ENCODE results near the gene NTM. TPM values are rescaled to one million over a fixed set of nuclear protein-coding genes. Genes with fewer than 3 reads are reported as not detected.

The NTM gene
- total and polyA plus RNA-seq, 2 donors (not counting 3 experiments of a cell fraction or from before 2014, with no cell fraction given), result 1.00 to 1.1 TPM

DNA sequence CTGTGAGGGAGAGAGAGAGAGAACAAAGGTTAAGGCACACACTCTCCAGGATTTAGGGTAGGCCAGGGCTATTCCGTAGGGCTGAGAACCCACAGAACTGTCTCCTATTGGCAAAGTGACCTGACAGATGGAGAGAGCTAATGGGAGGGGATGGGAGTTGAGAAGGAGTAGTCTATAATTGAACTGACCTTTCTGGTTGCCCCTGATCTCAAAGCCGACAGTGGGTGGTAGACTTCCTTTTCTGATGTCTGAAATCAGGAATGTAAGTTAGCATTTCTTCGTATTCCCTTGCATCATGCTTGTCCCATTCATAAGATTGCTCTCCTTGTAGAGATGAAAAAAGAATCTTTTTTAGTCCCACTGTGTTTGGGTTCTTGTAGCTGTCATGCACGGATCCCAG is 210.1 kb downstream of the NTM start:
- dilution Hi-C loops (cut with MboI; ENCODE audit: extremely low pct_ligation_motif_present, low sequenced_read_pairs), result no loop called here
- no peak for FAIRE-seq

More for the DNA sequence above, 210.1 kb downstream of the NTM start:
- ChIA-PET CTCF (no interaction called here), POLR2A (no interaction called here)
- TF ChIP-seq CTCF (IDR thresholded peaks at IDR 0.05; ENCODE audit: extremely low read depth in 1 of 2, insufficient read depth in 1 of 2, low read depth in 1 of 2, low read length in 2 of 2) (no peak), JUN (IDR thresholded peaks at IDR 0.05; ENCODE audit: borderline replicate concordance, insufficient read depth, insufficient read length, low read depth) (no peak), FOS (IDR thresholded peaks at IDR 0.05; ENCODE audit: borderline replicate concordance, insufficient read depth, low read length) (no peak), MAX (IDR thresholded peaks at IDR 0.05; ENCODE audit: insufficient read depth, insufficient read length) (no peak), GATA2 (IDR thresholded peaks at IDR 0.05; ENCODE audit: insufficient read depth, insufficient read length, low read depth, low read length) (no peak), POLR2A (IDR thresholded peaks at IDR 0.05; ENCODE audit: low read depth, low read length) (no peak), MYC (IDR thresholded peaks at IDR 0.05; ENCODE audit: low read depth, low read length) (no peak), POLR2AphosphoS5 (IDR thresholded peaks at IDR 0.05; ENCODE audit: insufficient read depth, low read depth, low read length) (no peak), EZH2 (IDR thresholded peaks at IDR 0.05; ENCODE audit: borderline replicate concordance, low read depth, low read length, severe bottlenecking) (no peak)
- Histone ChIP-seq H2AFZ (ENCODE audit: low read depth, low read length) (no peak overlapping the region), H3K4me1 (ENCODE audit: control insufficient read depth, extremely low read depth, insufficient read depth, low read length) (no peaks in the 10 kb centered on the region), H3K79me2 (ENCODE audit: control insufficient read depth, insufficient read depth, low read length) (no peaks in the 10 kb centered on the region), H3K27ac (ENCODE audit: insufficient read depth, low read depth, low read length) (no peak overlapping the region), H3K9ac (replicated peaks; ENCODE audit: extremely low read depth, insufficient read depth, low read length) (no peak overlapping the region), H4K20me1 (replicated peaks; ENCODE audit: control insufficient read depth, extremely low read depth, insufficient read depth, low read length) (no peaks in the 10 kb centered on the region), H3K4me3 (replicated peaks in 1 of 3; ENCODE audit: insufficient read depth in 1 of 3, low read depth in 1 of 3, low read length in 3 of 3) (no peak overlapping the region), H3K9me1 (replicated peaks; ENCODE audit: control insufficient read depth, extremely low read depth, insufficient read depth, low read length) (no peaks in the 10 kb centered on the region), H3K4me2 (ENCODE audit: insufficient read depth, low read length) (no peak overlapping the region), H3K9me3 (replicated peaks; ENCODE audit: control insufficient read depth, insufficient read depth, low read length) (no peaks in the 10 kb centered on the region), H3K36me3 (ENCODE audit: control insufficient read depth in 2 of 2, extremely low read depth in 1 of 2, insufficient read depth in 2 of 2, low read length in 2 of 2) (no peaks in the 10 kb centered on the region), H3K27me3 (ENCODE audit: control insufficient read depth in 2 of 2, insufficient read depth in 2 of 2, low read length in 2 of 2) (no peaks in the 10 kb centered on the region)
- no TSS peak for BruUV-seq (replicated peaks)
- intact Hi-C loops (cut with micrococcal nuclease), result loop anchor here (5.0 kb wide), 1 partner anchor 92 kb away; no protein-coding TSS in a partner anchor
- DNase-seq (ENCODE audit: low read depth, low spot score), result no peak

Data from endothelial cell of umbilical vein (primary cell).